OCI-LY7 (cell line): ENCODE data around the gene KIFC3. TPM values are rescaled to one million over a fixed set of nuclear protein-coding genes. Genes with fewer than 3 reads are reported as not detected.

Experiments used
- BruUV-seq: library from RNA; stranded (reverse); fragments of 400-500 nt; replicated peaks from 2 replicates; lab custom pipeline; 2021; lab: Mats Ljungman, UMichigan
- CTCF ChIA-PET: fragments of 300-600 bp; sonication (Branson Sonifier 250); formaldehyde crosslinking; loops from one replicate; lab custom pipeline; 2022; ENCODE audit warnings: antibody characterized with exemption; ENCODE audit not compliant: unreplicated experiment; lab: Charles Lee
- POLR2A ChIA-PET: fragments of 300-600 bp; sonication (Branson Sonifier 250); formaldehyde crosslinking; loops from one replicate; lab custom pipeline; 2022; ENCODE audit warnings: antibody characterized with exemption; lab: Charles Lee
- DNase-seq: peaks from one replicate; pipeline ENCODE4 v3.0.0-alpha.2; 2015; ENCODE audit warnings: low spot score
- H2AFZ ChIP-seq: fragments of 200-600 bp; sonication (generic), shearing (Covaris generic); 2 replicates; pipeline ENCODE4 v1.6.1; 2014; ENCODE audit warnings: mild to moderate bottlenecking, antibody characterized with exemption, low read length, moderate library complexity
- H3K27ac ChIP-seq: fragments of 200-600 bp; sonication (generic); 2 replicates; pipeline ENCODE4 v1.5.1; 2014; ENCODE audit warnings: mixed run types, low read depth, mild to moderate bottlenecking, moderate library complexity, low read length, inconsistent platforms; ENCODE audit not compliant: poor library complexity, severe bottlenecking
- H3K36me3 ChIP-seq: fragments of 200-600 bp; sonication (generic); 2 replicates; pipeline ENCODE4 v1.6.1; 2014; ENCODE audit warnings: mild to moderate bottlenecking, antibody characterized with exemption, low read length, moderate library complexity, mixed read lengths; ENCODE audit not compliant: insufficient read depth
- H3K4me1 ChIP-seq: fragments of 200-600 bp; sonication (generic); 2 replicates; pipeline ENCODE4 v1.5.1; 2014; ENCODE audit warnings: mild to moderate bottlenecking, low read length; ENCODE audit not compliant: insufficient read depth, poor library complexity, severe bottlenecking
- H3K4me2 ChIP-seq: fragments of 200-600 bp; sonication (generic); 2 replicates; pipeline ENCODE4 v1.6.1; 2014; ENCODE audit warnings: mild to moderate bottlenecking, low read length
- H3K4me3 ChIP-seq: fragments of 200-600 bp; sonication (generic); 2 replicates; pipeline ENCODE4 v1.5.1; 2014; ENCODE audit warnings: mild to moderate bottlenecking, low read depth, low read length; ENCODE audit not compliant: poor library complexity, severe bottlenecking
- H3K79me2 ChIP-seq: fragments of 200-600 bp; sonication (generic); 2 replicates; pipeline ENCODE4 v1.6.1; 2016; ENCODE audit warnings: low read depth, mild to moderate bottlenecking, low read length, moderate library complexity, mixed read lengths; ENCODE audit not compliant: insufficient read depth
- H3K9me2 ChIP-seq: fragments of 200-600 bp; sonication (generic); 2 replicates; pipeline ENCODE4 v1.6.1; 2016; ENCODE audit warnings: mild to moderate bottlenecking, low read length, mixed read lengths; ENCODE audit not compliant: insufficient read depth
- H3K9me3 ChIP-seq: fragments of 200-600 bp; sonication (generic); 2 replicates; pipeline ENCODE4 v1.6.1; 2014; ENCODE audit warnings: mild to moderate bottlenecking, mixed run types, low read length, mixed read lengths
- H4K20me1 ChIP-seq: fragments of 200-600 bp; sonication (generic); 2 replicates; pipeline ENCODE4 v1.6.1; 2014; ENCODE audit warnings: mild to moderate bottlenecking, antibody characterized with exemption, low read length, moderate library complexity, mixed read lengths; ENCODE audit not compliant: insufficient read depth
- EZH2phosphoT487 ChIP-seq: fragments of 200-600 bp; sonication (generic); IDR thresholded peaks from 2 replicates; pipeline ENCODE4 v1.6.1; 2018; ENCODE audit warnings: low read depth, borderline replicate concordance, mild to moderate bottlenecking, mixed run types, antibody characterized with exemption, low read length, moderate library complexity, mixed read lengths
- intact Hi-C: fragments of 100-400 bp; cut with micrococcal nuclease; formaldehyde crosslinking; loops from one replicate; pipeline ENCODE4 v1.10.0; 2022; ENCODE audit not compliant: unreplicated experiment
- total RNA-seq, 2 experiments: library from RNA; depleted of rRNA in 1 of 2; stranded (reverse); fragments of >200 nt in 1 of 2; shearing (Covaris generic) in 1 of 2; gene quantifications; 2 replicates each; pipeline ENCODE4 v1.2.3, GENCODE V29; 2014 to 2022
- TF ChIP-seq, protein P1 (sequence below): fragments of 200-600 bp; sonication (generic); conservative IDR thresholded peaks from 2 replicates; pipeline ENCODE4 v1.5.1; 2014; ENCODE audit warnings: mild to moderate bottlenecking, antibody characterized with exemption, low read length, moderate library complexity, mixed read lengths

The KIFC3 gene
- total RNA-seq, 2 experiments from 2014 or later: 0.61 TPM; not detected in 1

DNA sequence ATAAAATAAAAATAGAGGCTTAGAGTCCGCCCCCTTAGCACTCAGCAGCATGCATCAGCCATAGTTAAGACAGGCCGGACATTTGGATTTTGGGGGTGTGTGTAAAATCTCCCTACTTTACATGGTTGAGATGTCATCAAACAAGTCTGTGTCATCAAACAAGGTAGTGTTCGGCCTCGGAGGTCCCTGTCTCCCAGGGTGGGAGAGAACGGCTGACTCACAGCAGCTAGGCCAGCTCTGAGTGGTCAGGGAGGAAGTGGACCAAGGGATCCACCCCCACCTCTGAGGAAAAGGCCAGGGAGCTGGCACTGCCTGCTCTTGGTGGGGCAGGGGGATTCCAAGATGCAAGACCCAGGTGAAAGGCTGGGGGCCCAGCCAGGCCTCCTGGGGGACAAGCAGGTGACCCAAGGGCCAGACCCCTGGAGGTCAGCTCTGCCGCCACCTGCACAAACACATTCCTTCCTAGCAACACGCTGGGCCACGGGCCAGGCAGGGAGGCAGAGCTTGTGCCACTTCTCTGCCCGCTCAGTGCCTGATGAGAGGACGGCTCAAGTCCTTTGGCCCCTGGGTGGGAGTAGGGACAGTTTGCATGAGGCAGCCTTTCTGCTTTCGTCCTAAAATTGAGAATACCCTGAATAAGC, 28.5 kb downstream of the KIFC3 start:
- no peak for DNase-seq
- POLR2A ChIA-PET: no interaction called here
- TF ChIP-seq, protein P1, sequence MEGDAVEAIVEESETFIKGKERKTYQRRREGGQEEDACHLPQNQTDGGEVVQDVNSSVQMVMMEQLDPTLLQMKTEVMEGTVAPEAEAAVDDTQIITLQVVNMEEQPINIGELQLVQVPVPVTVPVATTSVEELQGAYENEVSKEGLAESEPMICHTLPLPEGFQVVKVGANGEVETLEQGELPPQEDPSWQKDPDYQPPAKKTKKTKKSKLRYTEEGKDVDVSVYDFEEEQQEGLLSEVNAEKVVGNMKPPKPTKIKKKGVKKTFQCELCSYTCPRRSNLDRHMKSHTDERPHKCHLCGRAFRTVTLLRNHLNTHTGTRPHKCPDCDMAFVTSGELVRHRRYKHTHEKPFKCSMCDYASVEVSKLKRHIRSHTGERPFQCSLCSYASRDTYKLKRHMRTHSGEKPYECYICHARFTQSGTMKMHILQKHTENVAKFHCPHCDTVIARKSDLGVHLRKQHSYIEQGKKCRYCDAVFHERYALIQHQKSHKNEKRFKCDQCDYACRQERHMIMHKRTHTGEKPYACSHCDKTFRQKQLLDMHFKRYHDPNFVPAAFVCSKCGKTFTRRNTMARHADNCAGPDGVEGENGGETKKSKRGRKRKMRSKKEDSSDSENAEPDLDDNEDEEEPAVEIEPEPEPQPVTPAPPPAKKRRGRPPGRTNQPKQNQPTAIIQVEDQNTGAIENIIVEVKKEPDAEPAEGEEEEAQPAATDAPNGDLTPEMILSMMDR: no peak
- TF ChIP-seq EZH2phosphoT487: no peak
- Histone ChIP-seq H4K20me1 (no peaks in the 10 kb centered on the region), H3K27ac (no peak overlapping the region), H3K36me3 (no peaks in the 10 kb centered on the region), H3K9me3 (no peaks in the 10 kb centered on the region), H2AFZ (no peak overlapping the region), H3K79me2 (no peaks in the 10 kb centered on the region), H3K4me3 (no peak overlapping the region), H3K4me1 (no peaks in the 10 kb centered on the region), H3K4me2 (no peak overlapping the region), H3K9me2 (no peaks in the 10 kb centered on the region)
- CTCF ChIA-PET: interaction anchor here (0.6 kb wide), 1 partner anchor 22 kb away, joined by 4 read pairs; no protein-coding TSS in a partner anchor
- intact Hi-C loops: no loop called here
- no TSS peak for BruUV-seq

GRCh38 chr16:57773019-57773418, 29.3 kb downstream of the KIFC3 start:
- no peak for DNase-seq
- H3K4me2 ChIP-seq: no peak overlapping the region
- BruUV-seq: no TSS peak
- H3K9me3 ChIP-seq: no peaks in the 10 kb centered on the region
- ChIA-PET CTCF (no interaction called here), POLR2A (no interaction called here)
- no peak overlapping the region for H3K4me3 ChIP-seq
- no peaks in the 10 kb centered on the region for H3K4me1 ChIP-seq
- no peak for TF ChIP-seq EZH2phosphoT487
- TF ChIP-seq, protein P1: no peak
- H3K36me3 ChIP-seq: no peaks in the 10 kb centered on the region
- H4K20me1 ChIP-seq: no peaks in the 10 kb centered on the region
- no peaks in the 10 kb centered on the region for H3K79me2 ChIP-seq
- intact Hi-C loops: no loop called here
- no peak overlapping the region for H3K27ac ChIP-seq
- H3K9me2 ChIP-seq: no peaks in the 10 kb centered on the region
- H2AFZ ChIP-seq: no peak overlapping the region

DNA sequence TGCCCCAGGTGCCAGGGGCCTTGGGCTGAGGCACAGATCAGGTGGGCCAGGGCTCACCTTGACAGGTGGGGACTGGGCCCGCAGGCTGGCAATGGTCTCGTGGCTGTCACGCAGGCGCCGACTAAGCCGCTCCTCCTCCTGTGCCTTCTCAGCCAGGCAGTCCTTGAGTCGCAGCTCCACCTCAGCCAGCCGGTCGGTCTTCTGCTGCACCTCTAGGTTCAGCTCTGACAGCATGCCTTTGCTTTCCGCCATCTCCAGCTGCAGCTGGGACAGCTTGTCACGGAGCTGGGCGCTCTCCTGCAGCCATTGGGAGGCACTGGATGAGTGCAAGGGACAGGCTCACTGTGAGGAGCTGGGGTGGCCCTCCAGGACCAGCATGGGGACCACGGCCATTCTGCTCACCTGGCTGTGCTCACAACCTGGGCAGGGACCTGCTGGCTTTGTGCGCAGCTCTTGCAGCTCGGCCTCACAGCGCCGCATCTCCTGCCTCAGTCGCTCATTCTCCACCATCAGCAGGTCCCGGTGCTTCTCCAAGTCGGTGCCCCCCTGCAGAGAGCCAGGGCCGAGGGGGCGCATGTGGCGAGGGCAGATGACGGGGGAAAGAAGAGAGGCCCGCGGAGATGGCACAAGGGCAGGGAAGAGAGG, 31.0 kb downstream of the KIFC3 start:
- intact Hi-C loops: no loop called here
- Histone ChIP-seq H4K20me1 (no peaks in the 10 kb centered on the region), H3K79me2 (no peaks in the 10 kb centered on the region), H3K27ac (no peak overlapping the region), H3K4me2 (no peak overlapping the region), H3K4me3 (no peak overlapping the region), H3K4me1 (no peaks in the 10 kb centered on the region), H3K9me3 (no peaks in the 10 kb centered on the region), H3K36me3 (no peaks in the 10 kb centered on the region), H2AFZ (no peak overlapping the region), H3K9me2 (no peaks in the 10 kb centered on the region)
- ChIA-PET CTCF (no interaction called here), POLR2A (no interaction called here)
- TF ChIP-seq, protein P1: no peak
- no peak for TF ChIP-seq EZH2phosphoT487
- BruUV-seq: no TSS peak
- no peak for DNase-seq
